Measurements from ENCODE around the gene ARHGEF7.

The ARHGEF7 gene

DNA sequence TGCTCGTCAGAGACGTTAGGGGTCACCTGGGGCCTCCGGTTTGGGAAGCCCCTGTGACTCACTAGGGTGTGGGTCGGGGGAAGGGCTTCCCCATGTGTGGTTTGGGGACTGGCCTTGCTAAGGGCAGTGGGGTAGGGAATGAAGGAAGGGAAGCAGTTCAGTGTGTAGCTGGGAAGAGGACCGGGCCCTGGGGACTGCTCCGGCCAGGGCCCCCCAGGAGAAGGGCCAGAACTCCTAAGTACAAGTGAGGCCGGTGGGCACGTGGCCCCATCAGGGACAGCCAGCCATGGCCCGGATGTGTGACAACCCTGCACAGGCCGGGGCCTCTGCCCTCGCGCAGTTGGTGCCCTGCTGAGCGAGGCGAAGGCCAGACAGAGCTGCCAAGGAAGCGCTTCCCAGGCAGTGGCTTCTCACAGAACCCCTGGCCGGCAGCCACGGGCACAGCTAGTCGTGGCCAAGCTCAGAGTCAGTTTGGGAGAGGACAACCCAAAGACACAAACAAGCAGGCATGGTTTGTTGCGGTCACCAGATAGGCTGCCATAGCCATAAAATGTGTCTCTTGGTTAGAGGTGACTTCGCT, 231.1 kb downstream of the ARHGEF7 start:
- no peak for DNase-seq (ENCODE audit: low read depth)

DNA sequence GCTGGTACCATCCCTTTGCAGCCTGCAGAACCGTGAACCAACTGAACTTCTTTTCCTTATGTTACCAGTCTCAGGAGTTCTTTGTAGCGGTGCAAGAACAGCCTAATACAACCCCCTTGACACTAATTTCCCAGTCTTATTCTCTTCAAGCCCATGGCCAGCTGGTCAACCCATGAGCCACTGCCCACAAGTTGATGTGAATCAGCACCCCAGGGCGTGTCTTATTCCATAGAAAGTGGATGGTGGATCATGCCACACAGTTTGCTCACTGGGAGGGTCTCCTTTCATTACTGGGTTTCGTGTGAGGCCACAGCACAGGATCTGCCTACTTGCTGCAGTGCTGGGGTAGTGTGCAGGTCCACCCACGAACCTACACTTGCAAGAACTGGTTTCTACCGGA, 232.3 kb downstream of the ARHGEF7 start:
- DNase-seq (ENCODE audit: low read depth), result no peak

DNA sequence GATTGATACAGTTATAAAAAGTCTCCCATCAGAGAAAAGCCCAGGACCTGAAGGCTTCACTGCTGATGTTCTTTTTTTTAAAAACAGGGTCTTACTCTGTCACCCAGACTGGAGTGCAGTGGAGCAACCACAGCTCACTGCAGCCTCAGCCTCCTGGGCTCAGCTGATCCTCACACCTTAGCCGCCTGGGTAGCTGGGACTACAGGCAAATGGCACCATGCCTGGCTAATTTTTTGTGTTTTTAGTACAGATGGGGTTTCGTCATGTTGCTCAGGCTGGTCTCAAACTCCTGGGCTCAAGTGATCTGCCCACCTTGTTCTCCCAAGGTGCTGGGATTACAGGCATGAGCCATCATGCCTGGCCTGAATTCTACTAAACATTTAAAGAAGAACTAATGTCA, 238.4 kb downstream of the ARHGEF7 start:
- no peak for DNase-seq (ENCODE audit: low read depth)

DNA sequence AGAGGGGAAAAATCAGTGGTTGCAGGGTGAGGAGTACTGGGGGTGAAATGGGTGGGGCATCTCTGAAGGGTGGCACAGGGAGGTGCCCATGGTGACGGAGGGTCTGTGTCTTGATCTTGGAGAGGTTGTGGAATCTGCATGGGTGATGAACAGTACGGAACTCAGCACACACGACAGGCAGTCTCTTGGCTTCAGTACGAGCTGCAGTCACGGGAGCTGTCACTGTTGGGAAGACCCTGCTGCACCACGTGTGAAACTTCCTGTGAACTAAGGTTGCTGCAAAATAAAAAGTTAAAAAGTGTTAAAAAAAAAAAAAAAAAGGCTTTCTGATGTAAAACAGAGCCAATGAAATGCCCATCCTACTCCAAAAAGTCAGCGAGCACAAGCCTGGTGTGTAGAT, 239.7 kb downstream of the ARHGEF7 start:
- DNase-seq (ENCODE audit: low read depth), result no peak

All from stimulated activated CD8-positive, alpha-beta memory T cell treated with anti-CD3 and anti-CD28 coated beads, Interleukin-4, amount 100 ng/mL, for 24 hours (primary cell).